ENCODE results near the gene RPP38. TPM values are rescaled to one million over a fixed set of nuclear protein-coding genes. Genes with fewer than 3 reads are reported as not detected.

Gene RPP38
- total RNA-seq, 1 experiment from 2014 or later = 40.7 TPM

DNA sequence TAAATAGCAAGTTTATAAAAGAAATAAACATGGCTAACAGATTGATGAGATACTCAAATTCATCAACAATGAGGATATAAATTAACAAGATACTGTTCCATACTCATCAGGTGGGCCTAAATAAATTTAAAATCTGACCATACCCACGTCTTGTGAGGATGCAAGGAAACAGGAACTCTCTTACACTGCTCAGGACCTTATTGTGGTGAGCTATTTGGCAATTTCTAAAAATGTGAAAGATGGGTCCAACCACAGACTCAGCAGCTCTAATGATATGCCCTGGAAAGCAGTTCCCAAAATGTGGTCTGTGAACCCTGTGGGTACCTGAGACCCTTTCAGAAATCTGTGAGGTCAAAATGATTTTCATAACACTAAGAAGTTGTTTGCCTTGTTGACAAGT is 21.5 kb downstream of the RPP38 start:
- Mint-ChIP-seq H3K4me1 (ENCODE audit: low read depth, unreplicated experiment) (no peaks in the 10 kb centered on the region), H3K36me3 (ENCODE audit: insufficient read depth, unreplicated experiment) (peaks cover 7% of the 10 kb centered on the region), H3K27me3 (ENCODE audit: insufficient read depth, unreplicated experiment) (no peaks in the 10 kb centered on the region), H3K9me3 (ENCODE audit: unreplicated experiment) (no peaks in the 10 kb centered on the region), H3K27ac (ENCODE audit: unreplicated experiment) (no peak overlapping the region), H3K4me3 (ENCODE audit: unreplicated experiment) (no peak overlapping the region)
- no peaks in the 10 kb centered on the region; the same call in 1 of the 2 replicates for H3K36me3 ChIP-seq (ENCODE audit: control insufficient read depth, insufficient read depth, low read length)
- POLR2A ChIA-PET = no interaction called here
- TF ChIP-seq CTCF (IDR thresholded peaks at IDR 0.05; ENCODE audit: insufficient read depth in 1 of 2, low read depth in 1 of 2, low read length in 1 of 2, severe bottlenecking in 1 of 2, unreplicated experiment in 1 of 2) = no peak
- no peak for DNase-seq
- no peak overlapping the region for H3K4me3 ChIP-seq (ENCODE audit: low read depth, low read length)
- H3K4me1 ChIP-seq = no peaks in the 10 kb centered on the region
- no peaks in the 10 kb centered on the region for H3K27me3 ChIP-seq (replicated peaks; ENCODE audit: control insufficient read depth, insufficient read depth, low read length)
- intact Hi-C loops (cut with micrococcal nuclease; ENCODE audit: unreplicated experiment) = no loop called here
- BruUV-seq (replicated peaks) = no TSS peak
- CTCF ChIA-PET = no interaction called here
- no peaks in the 10 kb centered on the region for H3K9me3 ChIP-seq

GRCh38 chr10:15120523-15120922 is 23.4 kb downstream of the RPP38 start:
- Mint-ChIP-seq H3K27ac (ENCODE audit: unreplicated experiment) (no peak overlapping the region), H3K27me3 (ENCODE audit: insufficient read depth, unreplicated experiment) (no peaks in the 10 kb centered on the region), H3K4me1 (ENCODE audit: low read depth, unreplicated experiment) (no peaks in the 10 kb centered on the region), H3K4me3 (ENCODE audit: unreplicated experiment) (no peak overlapping the region), H3K9me3 (ENCODE audit: unreplicated experiment) (no peaks in the 10 kb centered on the region), H3K36me3 (ENCODE audit: insufficient read depth, unreplicated experiment) (no peaks in the 10 kb centered on the region)
- no peaks in the 10 kb centered on the region for H3K4me1 ChIP-seq
- no peak overlapping the region for H3K4me3 ChIP-seq (ENCODE audit: low read depth, low read length)
- no peak for TF ChIP-seq CTCF (IDR thresholded peaks at IDR 0.05; ENCODE audit: insufficient read depth in 1 of 2, low read depth in 1 of 2, low read length in 1 of 2, severe bottlenecking in 1 of 2, unreplicated experiment in 1 of 2)
- H3K27me3 ChIP-seq (replicated peaks; ENCODE audit: control insufficient read depth, insufficient read depth, low read length) = no peaks in the 10 kb centered on the region
- DNase-seq = no peak
- BruUV-seq (replicated peaks) = no TSS peak
- CTCF ChIA-PET = no interaction called here
- POLR2A ChIA-PET = no interaction called here
- intact Hi-C loops (cut with micrococcal nuclease; ENCODE audit: unreplicated experiment) = no loop called here
- H3K9me3 ChIP-seq = no peaks in the 10 kb centered on the region
- H3K36me3 ChIP-seq (ENCODE audit: control insufficient read depth, insufficient read depth, low read length) = no peaks in the 10 kb centered on the region; the same call in 1 of the 2 replicates

- BruUV-seq (replicated peaks) = no TSS peak
- TF ChIP-seq CTCF (IDR thresholded peaks at IDR 0.05; ENCODE audit: insufficient read depth in 1 of 2, low read depth in 1 of 2, low read length in 1 of 2, severe bottlenecking in 1 of 2, unreplicated experiment in 1 of 2) = no peak
- H3K36me3 ChIP-seq (ENCODE audit: control insufficient read depth, insufficient read depth, low read length) = peaks cover 2% of the 10 kb centered on the region; the same call in 1 of the 2 replicates
- no peak for DNase-seq
- no peaks in the 10 kb centered on the region for H3K9me3 Mint-ChIP-seq (ENCODE audit: unreplicated experiment)
- H3K27me3 ChIP-seq (replicated peaks; ENCODE audit: control insufficient read depth, insufficient read depth, low read length) = no peaks in the 10 kb centered on the region
- H3K27me3 Mint-ChIP-seq (ENCODE audit: insufficient read depth, unreplicated experiment) = no peaks in the 10 kb centered on the region
- POLR2A ChIA-PET = no interaction called here
- no peaks in the 10 kb centered on the region for H3K9me3 ChIP-seq
- CTCF ChIA-PET = no interaction called here
- intact Hi-C loops (cut with micrococcal nuclease; ENCODE audit: unreplicated experiment) = no loop called here
- no peaks in the 10 kb centered on the region for H3K4me1 Mint-ChIP-seq (ENCODE audit: low read depth, unreplicated experiment)
- H3K4me3 ChIP-seq (ENCODE audit: low read depth, low read length) = no peak overlapping the region
- no peaks in the 10 kb centered on the region for H3K4me1 ChIP-seq
- no peak overlapping the region for H3K27ac Mint-ChIP-seq (ENCODE audit: unreplicated experiment)
- peaks cover 11% of the 10 kb centered on the region for H3K36me3 Mint-ChIP-seq (ENCODE audit: insufficient read depth, unreplicated experiment)
- no peak overlapping the region for H3K4me3 Mint-ChIP-seq (ENCODE audit: unreplicated experiment)
Observed at GRCh38 chr10:15121707-15122106, 24.6 kb downstream of the RPP38 start.
